Measurements from ENCODE around the gene CTDNEP1.

DNA sequence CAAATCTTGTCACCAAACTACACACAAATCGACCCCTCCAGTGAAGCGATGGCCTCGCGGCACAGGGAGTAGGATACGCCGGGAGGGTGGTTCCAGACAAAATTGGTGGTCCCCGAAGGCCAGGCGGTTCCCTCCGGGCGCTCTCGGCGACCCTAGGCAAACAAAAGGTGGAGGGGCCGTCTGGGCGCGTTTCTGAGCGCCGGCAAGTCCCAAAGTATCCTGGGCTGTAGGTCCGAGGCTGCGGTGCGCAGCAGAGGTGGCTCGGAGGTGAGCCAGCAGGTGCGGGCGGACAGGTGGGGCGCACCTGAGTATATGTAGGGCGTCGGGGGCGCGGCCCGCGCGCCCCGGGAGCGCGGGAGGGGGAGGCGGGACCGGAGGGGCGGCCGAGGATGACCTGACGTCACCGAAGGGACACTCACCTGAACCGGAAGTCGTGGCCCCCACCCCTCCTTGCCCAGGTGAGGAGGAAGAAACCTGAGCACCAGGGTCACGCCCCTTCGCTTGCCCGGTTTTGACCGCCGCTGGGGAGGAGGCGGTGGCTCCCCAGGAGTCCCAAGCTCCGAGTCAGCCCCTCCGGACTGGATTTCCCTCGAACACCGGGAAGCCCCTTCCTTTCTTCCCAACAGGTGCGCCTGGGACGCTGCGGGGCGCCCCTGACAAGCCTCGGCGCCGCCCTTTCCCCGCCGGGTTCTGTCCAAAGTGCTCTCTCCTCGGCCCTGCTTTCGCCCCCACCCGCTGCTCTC lies 10.8 kb upstream of the CTDNEP1 start, which contains the start of gene CLDN7:
- TF ChIP-seq POLR2A (IDR thresholded peaks at IDR 0.05) = peak in 1 of 2 donors; percentile 61
- TF ChIP-seq, protein P1, sequence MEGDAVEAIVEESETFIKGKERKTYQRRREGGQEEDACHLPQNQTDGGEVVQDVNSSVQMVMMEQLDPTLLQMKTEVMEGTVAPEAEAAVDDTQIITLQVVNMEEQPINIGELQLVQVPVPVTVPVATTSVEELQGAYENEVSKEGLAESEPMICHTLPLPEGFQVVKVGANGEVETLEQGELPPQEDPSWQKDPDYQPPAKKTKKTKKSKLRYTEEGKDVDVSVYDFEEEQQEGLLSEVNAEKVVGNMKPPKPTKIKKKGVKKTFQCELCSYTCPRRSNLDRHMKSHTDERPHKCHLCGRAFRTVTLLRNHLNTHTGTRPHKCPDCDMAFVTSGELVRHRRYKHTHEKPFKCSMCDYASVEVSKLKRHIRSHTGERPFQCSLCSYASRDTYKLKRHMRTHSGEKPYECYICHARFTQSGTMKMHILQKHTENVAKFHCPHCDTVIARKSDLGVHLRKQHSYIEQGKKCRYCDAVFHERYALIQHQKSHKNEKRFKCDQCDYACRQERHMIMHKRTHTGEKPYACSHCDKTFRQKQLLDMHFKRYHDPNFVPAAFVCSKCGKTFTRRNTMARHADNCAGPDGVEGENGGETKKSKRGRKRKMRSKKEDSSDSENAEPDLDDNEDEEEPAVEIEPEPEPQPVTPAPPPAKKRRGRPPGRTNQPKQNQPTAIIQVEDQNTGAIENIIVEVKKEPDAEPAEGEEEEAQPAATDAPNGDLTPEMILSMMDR (IDR thresholded peaks at IDR 0.05) = no peak

Data from sigmoid colon (tissue), 3 donors.